ENCODE results near the gene PMFBP1.

- TF ChIP-seq POLR2A (IDR thresholded peaks at IDR 0.05) (no peak), CTCF (IDR thresholded peaks at IDR 0.05 in 8 of 11, conservative IDR thresholded peaks at IDR 0.05 in 3 of 11) (no peak), POLR2AphosphoS5 (IDR thresholded peaks at IDR 0.05) (peak in 1 of 3 donors; percentile 49)
Measured at GRCh38 chr16:72203401-72203800, 31.4 kb upstream of the PMFBP1 start.

All from spleen (tissue), 7 donors.